Raji (cell line): ENCODE results near the gene DARS1.

Experiments used
- POLR2A ChIP-seq: IDR thresholded peaks from 2 replicates; pipeline ENCODE4 v1.6.1; 2011; ENCODE audit warnings: low read depth, low read length, control low read depth; ENCODE audit not compliant: insufficient read depth

DARS1 gene

DNA sequence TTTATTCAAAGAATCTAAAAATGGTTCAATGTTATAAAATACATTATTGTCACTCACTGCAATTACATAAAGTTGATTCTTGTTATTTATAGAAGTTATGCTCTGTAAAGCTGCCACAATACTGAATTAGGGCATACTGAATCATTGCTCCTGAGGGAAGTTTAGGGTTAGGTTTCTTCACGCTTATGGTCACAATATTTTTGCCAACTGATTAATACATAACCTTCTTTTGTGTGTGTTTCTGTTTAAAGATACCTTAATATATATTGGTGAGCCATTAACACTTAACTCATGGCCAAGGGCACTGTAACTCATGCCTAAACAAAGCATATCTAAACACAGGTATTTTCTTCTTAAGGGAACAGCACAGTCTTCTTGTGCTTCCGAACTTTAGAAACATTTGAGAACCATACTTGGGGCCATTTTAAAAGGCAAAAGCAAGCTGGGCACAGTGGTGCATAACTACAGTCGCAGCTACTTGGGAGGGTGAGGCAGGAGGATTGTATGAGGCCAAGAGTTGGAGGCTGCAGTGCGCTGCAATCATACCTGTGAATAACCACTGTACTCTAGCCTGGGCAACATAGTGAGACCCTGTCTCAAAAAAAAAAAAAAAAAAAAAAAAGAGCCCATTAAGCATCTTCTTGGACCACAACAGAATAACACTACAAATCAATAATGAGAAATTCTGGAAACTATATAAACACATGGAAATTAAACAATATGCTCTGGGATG lies 15.6 kb downstream of the DARS1 start:
- no peak for TF ChIP-seq POLR2A

DNA sequence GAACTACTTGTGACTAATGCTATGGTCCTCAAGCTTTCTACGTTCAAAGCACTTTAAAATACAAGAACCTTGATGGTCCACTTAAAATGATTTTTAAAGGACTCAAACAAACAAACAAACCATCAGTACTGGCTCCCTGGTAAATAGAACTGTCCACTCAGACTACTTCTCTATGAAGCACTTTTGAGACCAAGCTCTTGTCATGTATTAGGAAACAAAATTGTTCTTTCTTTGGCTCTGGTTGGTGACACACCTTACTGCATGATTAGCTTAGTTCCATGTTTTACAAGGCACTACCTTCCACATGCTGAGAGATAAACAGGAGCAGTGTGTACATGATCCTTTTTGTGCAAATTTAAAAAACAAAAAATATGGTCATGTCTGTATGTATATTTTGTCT lies 19.7 kb downstream of the DARS1 start:
- no peak for TF ChIP-seq POLR2A

DNA sequence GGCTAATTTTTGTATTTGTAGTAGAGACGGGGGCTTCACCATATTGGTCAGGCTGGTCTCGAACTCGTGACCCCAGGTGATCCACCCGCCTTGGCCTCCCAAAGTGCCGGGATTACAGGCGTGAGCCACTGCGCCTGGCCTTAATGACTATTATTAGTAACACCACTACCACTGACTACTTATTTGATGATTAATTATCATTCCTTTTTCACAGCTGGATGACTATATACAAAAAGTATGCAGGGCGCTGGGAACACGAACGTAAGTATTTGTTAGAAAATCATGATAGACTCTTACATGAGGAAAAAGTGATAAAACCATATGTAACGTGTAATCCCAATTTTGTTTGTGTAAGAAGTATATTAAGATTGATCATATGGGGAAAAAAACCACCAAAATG lies 21.6 kb downstream of the DARS1 start:
- no peak for TF ChIP-seq POLR2A

DNA sequence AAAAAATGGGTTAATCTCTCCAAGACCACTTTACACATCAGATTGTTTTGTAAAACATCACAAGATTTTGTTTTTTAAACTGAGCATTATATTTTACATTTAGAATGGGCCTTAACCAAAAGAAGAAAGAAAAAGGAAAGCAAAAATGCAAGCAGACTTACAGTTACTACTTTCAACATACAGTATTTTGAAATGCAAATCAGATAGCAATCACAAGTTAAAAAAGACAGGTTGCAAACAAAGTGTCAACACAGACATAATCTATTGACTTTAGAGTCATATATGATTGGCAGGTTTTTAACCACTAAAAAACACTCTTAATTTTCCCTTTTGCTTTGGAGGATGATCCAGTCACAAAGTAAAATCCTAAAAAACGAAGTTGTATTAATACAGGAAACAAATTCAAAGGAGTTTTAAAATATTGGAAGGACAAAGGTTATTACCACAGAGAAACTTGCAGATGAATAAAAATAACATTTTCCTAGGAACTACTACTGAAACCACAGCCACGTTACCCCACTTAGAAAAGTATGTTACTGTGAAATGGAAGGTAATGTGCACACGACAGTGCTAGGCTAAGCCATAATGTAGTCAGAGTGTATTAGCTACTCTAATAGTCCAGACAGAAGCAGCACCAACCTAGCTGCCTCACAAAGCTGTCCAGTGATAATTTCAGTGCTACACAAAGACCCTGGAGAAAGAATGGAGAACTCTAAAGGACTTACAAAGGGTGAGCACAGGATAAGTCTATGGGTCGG lies 22.9 kb downstream of the DARS1 start:
- TF ChIP-seq POLR2A, result no peak

DNA sequence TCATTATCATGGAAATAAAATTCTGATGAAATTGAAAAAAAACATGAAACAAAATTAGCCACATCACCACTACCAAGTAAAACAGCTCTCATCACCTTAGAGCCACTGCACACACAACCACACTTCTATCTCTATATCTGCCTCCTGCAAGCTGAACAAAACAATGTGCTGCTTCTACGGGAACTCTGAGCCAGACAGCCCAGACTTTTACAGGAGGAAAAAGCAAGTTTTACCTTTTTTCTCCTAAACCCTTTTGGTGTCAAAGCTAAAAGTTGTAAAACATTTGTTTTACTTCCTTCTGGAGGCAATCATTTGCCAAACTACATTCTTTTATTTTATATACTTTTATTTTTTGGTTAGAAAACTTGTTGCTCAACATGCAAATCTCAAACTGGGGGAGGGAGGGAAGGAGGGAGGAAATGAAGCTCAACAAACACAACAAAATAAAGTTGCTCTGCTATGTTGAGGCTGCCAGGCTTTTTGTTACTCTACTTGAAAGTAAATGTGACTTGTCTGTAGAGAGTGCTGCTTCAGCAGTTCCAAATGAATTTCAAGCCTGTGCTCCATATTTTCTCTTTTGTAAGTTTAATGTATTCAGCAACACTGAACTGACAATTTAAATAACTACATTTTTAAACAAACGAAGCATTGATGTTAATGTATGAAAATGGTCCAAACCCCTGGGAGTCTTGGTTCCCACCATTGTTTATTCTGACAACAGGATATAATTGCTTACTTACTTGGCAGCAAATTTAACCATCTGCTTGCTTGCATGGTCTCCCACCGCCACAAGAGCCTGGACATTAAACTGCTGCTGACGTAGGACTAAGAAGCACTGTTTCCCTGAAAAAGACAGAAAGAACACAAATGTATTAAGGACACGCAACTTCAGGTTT lies 24.5 kb downstream of the DARS1 start:
- 0 out of 2 replicates have a peak, but pooled peaks have one; percentile 25 for TF ChIP-seq POLR2A

DNA sequence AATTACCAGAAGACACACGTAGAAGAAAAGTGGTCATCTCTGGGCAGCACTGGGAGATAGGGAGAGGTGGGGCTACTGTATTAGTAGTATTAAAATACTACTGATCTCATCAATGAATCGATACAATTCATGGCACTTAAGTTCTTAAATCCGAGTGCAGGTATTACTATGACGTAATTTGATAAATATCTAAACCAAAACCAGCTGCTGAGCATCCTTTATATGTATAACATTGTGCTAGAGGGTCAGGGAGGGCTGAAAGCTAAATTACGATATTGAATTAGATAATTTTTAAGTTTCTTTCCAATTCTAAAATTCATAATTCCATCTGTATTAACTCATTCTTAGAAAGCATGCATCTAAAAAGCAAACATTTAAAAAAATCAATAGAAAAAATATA lies 25.3 kb downstream of the DARS1 start:
- no peak for TF ChIP-seq POLR2A

DNA sequence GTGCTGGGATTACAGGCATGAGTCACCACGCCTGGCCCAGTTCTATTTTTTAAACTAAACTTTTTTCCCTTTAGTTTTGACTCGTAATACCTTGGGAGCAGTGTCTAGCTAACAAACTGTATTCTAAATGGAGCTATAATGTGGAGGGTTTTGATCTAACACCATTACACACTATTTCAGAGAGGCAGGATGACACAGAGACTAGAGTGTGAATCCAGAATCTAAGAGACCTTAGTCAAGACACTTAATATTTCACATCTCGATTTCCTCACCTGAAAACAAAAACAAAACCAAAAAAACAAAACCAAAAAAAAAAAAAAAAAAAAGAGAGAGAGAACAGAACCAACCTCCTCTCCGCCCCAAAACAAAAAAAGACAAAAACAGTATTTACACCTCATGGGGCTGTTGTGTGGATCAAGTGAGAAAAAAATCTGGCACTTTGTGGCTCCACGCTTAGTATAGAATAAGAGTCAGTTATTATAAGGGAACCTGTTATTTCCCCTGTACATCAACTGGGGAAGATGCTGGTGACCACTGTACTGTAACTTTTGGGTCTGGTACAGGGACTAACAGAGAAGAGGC lies 31.3 kb downstream of the DARS1 start:
- TF ChIP-seq POLR2A, result no peak

DNA sequence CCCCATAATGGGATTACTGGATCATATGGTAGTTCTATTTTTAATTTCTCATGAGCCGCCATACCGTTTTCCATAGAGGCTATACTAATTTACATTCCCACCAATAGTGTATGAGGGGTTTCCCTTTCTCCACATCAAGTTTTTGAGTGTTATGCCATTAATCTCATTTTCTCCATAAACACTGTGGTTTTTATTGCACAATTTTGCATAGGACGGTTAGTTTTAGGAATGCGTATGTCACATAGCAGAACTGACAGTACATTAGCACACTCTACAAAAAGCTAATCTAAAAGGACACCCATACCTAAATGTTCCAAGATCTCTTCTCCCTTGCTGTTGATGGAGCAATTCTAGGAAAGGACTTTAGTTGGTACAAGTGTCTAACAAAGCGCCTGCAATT lies 32.5 kb downstream of the DARS1 start:
- TF ChIP-seq POLR2A, result no peak

DNA sequence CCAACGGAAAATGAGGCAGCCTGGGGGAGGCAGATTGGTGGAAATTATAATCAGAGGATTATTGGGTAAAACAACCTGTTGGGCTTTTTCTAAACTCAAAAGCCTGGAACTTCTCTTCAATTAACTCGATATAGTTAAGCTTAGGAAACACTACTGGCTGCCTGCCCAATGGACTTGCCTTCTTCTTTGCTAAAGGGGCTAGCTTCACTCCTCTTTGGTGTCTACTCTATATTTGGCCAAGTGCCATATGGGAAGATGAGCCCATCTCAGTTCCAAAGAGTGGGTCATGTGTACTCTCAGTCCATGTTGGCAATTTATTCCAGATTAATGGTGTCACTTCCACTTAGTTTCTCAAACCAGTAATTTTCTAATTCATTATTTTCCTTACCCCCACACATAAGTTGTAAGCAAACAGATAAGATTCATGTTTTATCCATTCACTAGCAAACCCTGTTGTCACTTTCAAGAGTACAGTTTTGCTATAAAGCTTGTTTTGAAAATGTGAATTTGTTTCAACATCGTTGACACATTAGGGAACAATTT lies 34.3 kb downstream of the DARS1 start:
- TF ChIP-seq POLR2A, result no peak

DNA sequence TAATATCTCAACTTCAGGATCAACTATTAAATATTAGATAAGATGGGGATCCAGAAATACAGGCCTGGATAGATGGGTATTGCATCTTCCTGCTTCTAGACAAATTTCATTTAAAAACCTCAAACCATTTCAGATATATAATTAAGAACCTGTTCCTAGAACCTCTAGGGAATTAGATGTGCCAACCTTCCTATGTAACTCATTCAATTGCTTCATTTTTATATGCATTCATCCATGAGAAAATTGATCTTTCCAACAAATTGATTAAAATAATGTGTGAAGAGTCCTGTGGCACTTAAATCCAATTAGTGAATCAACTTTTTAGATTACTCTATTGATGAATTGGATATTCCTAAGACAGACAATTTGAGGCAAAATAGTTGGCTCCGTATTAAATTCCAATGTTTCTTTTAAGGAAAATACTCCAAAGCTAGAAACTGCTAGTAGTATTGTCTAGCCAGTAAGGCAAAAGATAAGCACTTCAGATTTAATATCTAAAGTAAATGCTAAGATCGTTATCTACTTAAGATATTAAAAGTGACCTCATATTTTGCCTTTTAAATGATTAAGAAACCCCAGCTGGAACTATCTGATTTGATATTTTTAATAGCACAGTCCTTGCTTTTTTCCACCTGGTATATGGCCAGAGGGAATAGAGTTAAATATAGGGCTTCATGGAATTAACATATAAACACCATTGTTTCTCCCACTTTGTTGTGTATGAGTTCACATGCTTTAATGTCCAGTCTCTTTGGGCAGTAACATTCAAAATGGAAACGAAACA lies 35.8 kb downstream of the DARS1 start:
- TF ChIP-seq POLR2A, result no peak

DNA sequence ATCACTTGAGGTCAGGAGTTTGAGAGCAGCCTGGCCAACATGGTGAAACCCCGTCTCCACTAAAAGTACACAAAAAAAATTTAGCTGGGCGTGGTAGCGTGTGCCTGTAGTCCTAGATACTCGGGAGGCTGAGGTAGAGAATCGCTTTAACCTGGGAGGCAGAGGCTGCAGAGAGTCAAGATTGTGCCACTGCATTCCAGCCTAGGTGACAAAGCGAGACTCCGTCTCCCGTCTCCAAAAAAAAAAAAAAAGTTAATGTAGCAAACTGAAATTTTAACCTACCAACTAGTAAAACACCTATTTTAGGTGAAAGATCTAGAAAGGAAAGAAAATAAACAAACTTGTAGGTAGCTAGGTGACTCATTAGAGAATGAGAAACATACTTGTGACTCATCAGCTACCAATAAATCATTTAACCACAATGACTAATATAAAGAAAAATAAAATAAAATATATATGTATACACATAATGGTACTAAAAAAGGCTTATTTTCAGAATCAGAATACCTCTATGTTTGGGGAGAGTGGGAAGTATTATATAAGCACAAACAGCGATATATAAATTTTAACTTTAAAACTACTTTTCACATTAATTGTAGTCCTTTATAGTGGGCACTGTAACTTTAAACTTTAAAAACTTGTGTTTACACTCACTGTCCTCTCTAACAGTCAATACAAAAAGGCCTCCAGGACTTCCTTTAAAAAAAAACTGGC lies 36.6 kb downstream of the DARS1 start:
- TF ChIP-seq POLR2A, result no peak

DNA sequence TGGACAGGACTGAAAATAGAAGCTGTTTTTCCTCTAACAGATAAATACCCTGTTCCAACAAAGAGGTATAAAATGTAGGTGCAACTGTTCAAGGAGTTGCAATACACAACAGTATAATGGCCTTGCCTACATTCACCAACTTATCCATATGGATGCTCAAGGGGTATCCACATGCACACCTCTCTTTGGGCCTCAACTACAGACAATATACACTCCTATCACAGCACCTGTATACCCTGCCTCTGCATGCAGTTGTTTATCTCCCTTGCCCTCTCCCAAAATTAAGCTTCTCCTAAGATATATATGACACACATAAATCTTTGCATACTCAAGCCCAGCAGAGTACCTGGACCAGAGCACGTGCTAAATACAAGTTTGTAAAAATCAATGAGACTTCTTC lies 37.3 kb downstream of the DARS1 start:
- no peak for TF ChIP-seq POLR2A

DNA sequence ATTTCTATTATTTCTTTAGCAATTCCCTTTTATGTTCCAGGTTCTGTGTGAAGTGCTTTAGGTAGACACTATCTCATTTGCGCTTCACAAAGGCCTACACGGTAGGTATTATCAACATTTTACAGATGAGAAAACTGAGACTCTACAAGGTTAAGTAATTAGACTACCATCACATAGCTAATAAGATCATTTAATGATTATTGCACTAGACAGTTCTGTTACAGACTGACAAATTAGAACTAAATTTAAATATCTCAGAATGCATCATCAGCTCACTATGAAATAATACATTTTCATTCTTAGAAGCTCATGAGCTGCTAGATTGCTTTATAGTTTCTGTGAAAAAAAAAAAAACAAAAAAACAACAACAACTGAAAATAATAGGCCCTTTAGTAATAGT lies 37.9 kb downstream of the DARS1 start:
- no peak for TF ChIP-seq POLR2A
